GM18951 (cell line): ENCODE data around the gene SPTLC2.
"Not testable (repeated sequence)": the region's sequence is repeated elsewhere in the genome, so short reads cannot be mapped to it uniquely, and the experiment has no call there.

Experiments
- POLR2A ChIP-seq: IDR thresholded peaks from 4 replicates; pipeline ENCODE4 v1.6.1; 2011; ENCODE audit warnings: mild to moderate bottlenecking; ENCODE audit not compliant: insufficient read length, insufficient read depth; ENCODE audit errors: extremely low read depth
- in situ Hi-C: fragments of 300-500 bp; cut with MboI; formaldehyde crosslinking; loops from one replicate; pipeline ENCODE4 v1.12.0; 2022; ENCODE audit warnings: low sequenced_read_pairs, mixed read lengths, inconsistent platforms; ENCODE audit not compliant: unreplicated experiment

Gene SPTLC2

GRCh38 chr14:77616454-77617229 is at the start of gene SPTLC2:
TSS of gene SPTLC2 (minus strand) at chr14:77616637. CDS start at chr14:77616579, 58 bp downstream.
- in situ Hi-C loops, result no loop called here
- TF ChIP-seq POLR2A, result peak; percentile 84

- no peak for TF ChIP-seq POLR2A
- in situ Hi-C loops, result no loop called here
These were observed 46.9 kb upstream of the SPTLC2 start for GRCh38 chr14:77663293-77663692.

- in situ Hi-C loops, result not testable (repeated sequence)
These were observed 45.1 kb upstream of the SPTLC2 start for GRCh38 chr14:77661562-77661961.

GRCh38 chr14:77660754-77661153 is 44.3 kb upstream of the SPTLC2 start:
- no peak for TF ChIP-seq POLR2A
- in situ Hi-C loops, result no loop called here

GRCh38 chr14:77659831-77660230 is 43.4 kb upstream of the SPTLC2 start:
- no peak for TF ChIP-seq POLR2A
- in situ Hi-C loops, result no loop called here

- no peak for TF ChIP-seq POLR2A
- in situ Hi-C loops, result no loop called here
These were observed 40.8 kb upstream of the SPTLC2 start for GRCh38 chr14:77657280-77657679.

GRCh38 chr14:77654001-77654441 is 37.6 kb upstream of the SPTLC2 start:
- in situ Hi-C loops, result no loop called here
- no peak for TF ChIP-seq POLR2A

GRCh38 chr14:77649326-77649725 is 32.9 kb upstream of the SPTLC2 start:
- no peak for TF ChIP-seq POLR2A
- in situ Hi-C loops, result no loop called here

GRCh38 chr14:77648520-77649200 is 32.2 kb upstream of the SPTLC2 start:
- TF ChIP-seq POLR2A, result no peak
- in situ Hi-C loops, result no loop called here

GRCh38 chr14:77647853-77648252 is 31.4 kb upstream of the SPTLC2 start:
- in situ Hi-C loops, result no loop called here
- TF ChIP-seq POLR2A, result no peak

- TF ChIP-seq POLR2A, result no peak
- in situ Hi-C loops, result no loop called here
These were observed 30.5 kb upstream of the SPTLC2 start for GRCh38 chr14:77646907-77647306.

GRCh38 chr14:77645520-77646230 is 29.2 kb upstream of the SPTLC2 start:
- in situ Hi-C loops, result no loop called here
- TF ChIP-seq POLR2A, result no peak

- in situ Hi-C loops, result no loop called here
- no peak for TF ChIP-seq POLR2A
These were observed 26.0 kb upstream of the SPTLC2 start for GRCh38 chr14:77642407-77642806.

GRCh38 chr14:77641534-77642341 is 25.3 kb upstream of the SPTLC2 start:
- in situ Hi-C loops, result no loop called here

More at GRCh38 chr14:77641534-77642341, 25.3 kb upstream of the SPTLC2 start:
- peak; percentile 30 for TF ChIP-seq POLR2A
